GM19035 (cell line): ENCODE measurements around the gene PNRC1.
A peak's percentile ranks its signal among the peaks of the same experiment; 100 is the strongest.
"Not testable (repeated sequence)": the region's sequence is repeated elsewhere in the genome, so short reads cannot be mapped to it uniquely, and the experiment has no call there.

Experiments
- ATAC-seq: cut with Tn5 transposase; IDR thresholded peaks from one replicate; pipeline ENCODE4 v1.9.1; 2021; ENCODE audit not compliant: unreplicated experiment

Gene PNRC1

DNA sequence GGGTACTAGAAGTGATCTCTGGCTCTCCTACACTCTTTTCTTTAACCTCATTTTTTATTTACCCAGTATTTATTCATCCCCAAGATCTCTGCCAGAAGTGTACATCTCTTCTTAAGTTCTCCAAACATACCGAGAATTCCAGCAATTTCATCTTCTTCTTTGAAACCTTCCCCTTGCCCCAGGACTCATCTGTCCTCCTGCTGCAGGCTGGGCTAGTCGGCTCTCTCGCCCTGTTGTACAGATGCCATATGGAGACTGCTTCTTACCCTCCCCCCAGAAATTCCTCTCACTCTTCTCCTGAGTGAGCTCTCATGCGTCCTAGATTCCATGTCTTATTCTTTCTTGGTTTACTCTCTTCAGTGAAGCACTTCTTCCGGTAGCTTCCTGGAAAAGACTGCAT is 21.9 kb upstream of the PNRC1 start:
- ATAC-seq, result no peak

DNA sequence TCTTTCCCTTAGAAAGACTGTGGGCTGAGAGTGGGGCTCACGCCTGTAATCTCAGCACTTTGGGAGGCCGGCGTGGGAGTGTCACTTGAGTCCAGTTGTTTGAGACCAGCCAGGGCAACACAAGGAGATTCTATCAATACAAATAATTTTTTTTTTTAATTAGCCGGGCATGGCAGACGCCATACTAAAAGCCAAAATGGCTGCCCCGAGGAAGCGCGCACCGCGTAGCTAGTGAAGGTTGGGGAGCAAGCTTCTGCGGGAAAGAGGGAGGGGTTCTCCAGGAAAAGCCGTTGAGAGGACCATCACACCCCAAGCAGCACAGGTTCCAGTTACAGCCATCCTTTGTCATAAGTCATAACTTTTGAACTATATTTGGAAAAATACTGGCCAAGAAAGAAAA is 21.3 kb upstream of the PNRC1 start:
- no peak for ATAC-seq

DNA sequence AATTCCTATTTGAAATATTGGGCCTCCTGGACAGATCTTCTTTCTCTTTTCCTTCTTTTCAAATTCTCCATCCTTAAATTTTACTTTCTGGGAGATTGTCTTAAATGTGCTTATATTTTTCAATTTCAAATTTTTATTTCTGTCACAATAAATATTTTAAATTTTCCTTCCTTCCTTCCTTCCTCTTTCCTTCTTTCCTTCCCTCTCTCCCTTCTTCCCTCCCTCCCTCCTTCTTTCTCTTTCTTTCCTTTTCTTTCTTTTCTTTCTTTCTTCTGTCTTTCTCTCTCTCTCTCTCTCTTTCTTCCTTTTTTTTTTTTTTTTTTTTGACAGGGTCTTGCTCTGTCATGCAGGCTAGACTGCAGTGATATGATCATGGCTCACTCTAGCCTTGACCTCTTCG is 16.7 kb upstream of the PNRC1 start:
- no peak for ATAC-seq

DNA sequence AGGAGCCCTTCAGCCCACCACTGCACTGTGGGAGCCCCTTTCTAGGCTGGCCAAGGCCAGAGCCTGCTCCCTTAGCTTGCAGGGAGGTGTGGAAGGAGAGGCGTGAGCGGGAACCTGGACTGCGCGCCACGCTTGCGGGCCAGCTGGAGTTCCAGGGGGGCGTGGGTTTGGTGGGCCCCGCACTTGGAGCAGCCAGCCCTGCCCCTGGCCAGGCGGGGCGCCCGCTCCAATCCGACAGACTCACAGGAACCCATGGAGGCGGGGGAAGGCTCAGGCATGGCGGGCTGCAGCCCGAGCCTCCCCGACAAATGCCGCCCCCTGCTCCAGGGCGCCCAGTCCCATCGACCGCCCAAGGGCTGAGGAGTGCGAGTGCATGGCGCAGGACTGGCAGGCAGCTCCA is 15.6 kb upstream of the PNRC1 start:
- not testable (repeated sequence) for ATAC-seq

DNA sequence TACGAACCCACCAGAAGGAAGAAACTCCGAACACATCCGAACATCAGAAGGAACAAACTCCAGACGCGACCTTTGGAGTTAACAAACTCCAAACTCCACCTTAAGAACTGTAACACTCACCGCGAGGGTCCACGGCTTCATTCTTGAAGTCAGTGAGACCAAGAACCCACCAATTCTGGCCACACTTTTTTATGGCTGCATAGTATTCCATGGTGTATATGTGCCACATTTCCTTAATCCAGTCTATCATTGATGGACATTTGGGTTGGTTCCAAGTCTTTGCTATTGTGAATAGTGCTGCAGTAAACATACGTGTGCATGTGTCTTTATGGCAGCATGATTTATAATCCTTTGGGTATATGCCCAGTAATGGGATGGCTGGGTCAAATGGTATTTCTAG is 14.4 kb upstream of the PNRC1 start:
- ATAC-seq, result not testable (repeated sequence)

DNA sequence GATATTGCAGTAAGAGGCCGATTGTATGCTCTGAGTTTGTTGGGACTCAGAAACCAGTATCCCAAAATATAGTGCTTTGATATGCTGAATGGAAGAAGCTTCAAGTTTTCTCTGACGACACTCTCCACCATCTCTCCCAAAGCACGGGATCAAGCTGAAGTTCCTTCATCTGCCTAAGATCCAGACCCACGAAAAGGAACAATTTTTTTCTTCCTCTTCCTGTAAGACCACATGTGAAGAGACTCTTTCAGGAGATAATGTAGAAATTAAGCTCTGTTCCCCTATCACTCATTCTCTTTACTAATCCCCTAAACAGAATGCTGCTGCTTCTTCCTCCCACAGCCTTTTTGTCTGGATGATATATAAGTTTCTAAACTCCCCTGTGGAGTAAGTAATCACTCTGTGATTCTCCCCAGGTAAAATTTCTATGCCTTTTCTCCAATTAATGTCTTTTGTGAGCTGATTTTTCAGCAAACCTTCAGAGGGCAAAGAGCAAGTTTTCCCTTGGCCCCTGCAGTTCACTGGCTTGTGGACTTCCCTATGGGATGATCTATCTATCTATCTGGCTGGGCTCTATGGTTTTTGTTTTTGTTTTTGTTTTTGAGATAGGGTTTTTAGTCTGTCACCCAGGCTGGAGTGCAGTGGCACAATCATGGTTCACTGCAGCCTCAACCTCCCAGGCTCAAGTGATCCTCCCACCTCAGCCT is 13.5 kb upstream of the PNRC1 start:
- ATAC-seq, result no peak

DNA sequence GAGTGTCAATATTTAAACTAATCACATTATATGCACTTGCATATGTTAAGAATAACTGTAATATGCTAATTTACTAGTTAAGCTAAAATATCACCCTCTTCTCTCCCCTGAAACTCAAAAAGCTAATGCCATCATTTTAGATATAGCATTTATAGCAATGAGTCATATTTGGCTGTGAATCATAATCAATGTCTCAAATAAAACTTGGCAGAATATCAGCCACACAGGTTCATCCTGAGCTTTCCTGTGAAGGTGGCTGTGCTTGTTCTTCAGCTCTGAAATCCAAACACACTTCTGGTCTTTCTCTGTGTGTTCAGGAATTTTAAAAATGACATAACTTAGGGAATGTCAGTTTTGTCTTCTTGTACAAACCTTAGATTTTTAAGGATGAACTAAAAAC is 12.8 kb upstream of the PNRC1 start:
- no peak for ATAC-seq

DNA sequence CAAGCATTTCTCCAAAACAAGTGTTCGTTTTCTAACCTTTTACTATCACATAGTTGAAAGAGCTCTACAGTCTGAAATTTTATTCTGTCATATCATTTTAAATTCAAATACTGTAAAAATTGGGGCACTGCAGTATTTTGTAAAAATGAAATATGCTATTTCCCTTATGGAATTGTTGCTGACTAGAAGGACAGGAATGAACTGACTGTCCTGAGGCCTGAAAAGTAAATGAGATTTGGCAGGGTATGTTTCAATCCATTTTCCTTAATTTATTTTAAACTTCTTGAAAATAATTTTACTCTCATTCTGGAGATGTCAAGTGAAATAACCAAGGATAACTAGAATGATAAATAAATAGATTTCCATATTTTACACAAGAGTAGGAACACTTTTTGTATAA is 11.9 kb upstream of the PNRC1 start:
- no peak for ATAC-seq

DNA sequence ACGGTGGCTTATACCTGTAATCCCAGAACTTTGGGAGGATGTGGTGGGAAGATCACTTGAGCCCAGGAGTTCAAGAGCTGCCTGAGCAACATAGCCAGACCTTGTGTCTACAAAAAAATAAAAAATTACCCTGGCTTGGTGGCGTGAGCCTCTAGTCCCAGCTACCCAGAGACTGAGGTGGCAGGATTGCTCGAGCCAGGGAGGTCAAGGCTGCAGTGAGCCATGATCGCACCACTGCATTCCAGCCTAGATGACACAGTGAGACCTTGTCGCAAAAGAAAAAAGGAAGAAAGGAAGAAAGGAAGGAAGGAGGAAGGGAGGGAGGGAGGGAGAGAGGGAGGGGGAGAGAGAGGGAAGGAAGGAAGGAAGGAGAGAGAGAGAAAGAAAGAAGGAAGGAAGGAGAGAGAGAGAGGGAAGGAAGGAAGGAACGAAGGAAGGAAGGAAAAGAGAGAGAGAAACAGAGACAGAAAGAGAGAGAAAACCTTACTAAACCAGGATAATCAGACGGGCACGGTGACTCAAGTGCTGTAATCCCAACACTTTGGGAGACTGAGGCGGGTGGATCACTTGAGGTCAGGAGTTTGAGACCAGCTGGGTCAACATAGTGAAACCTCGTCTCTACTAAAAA is 10.9 kb upstream of the PNRC1 start:
- ATAC-seq, result no peak

DNA sequence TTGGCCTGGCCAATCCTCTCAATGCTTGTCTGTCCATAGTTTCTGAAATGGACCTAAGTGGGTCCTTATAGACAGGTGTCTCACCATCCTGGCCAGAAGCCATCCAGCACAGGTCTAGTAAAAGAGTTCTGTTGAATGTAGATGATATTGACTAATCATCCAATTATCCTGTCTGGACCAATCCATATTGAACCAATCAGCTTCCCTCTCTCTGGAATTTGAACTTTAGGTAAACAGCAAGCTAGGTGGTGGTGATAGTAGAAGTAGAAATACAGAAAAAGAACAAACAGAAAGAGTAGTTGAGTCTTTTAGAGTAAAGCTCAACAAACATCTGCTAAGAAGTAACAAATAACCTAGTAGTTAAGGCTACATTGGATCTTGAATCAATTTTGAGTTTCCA is 9.5 kb upstream of the PNRC1 start:
- no peak for ATAC-seq

DNA sequence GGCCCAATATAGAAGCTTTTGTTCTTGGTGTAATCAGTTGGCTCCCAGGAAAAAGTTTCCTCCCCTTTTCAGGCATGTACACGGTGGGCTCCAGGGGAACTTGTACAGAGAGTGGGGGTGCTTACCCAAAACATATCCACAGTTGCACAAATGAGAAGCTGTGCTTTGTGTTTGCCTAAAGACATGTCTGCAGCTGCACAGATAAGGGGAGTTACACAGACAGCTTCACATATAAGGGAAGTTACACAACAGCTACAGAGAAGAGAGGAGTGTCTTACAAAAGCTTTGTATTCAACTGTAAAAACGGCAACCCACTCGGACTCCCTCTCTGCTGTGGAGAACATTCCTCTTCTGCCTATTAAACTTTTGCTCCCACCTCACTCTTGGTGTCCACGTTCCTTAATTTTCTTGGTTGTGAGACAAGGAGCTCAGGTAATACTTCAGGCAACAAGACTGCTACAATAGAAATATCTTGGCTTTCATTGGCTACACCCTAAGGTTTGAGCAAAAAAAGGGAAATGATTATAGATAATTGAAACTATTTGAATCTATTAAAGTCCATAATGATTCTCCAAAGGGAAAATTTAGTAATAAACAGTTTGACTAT is 7.4 kb upstream of the PNRC1 start:
- ATAC-seq, result no peak

DNA sequence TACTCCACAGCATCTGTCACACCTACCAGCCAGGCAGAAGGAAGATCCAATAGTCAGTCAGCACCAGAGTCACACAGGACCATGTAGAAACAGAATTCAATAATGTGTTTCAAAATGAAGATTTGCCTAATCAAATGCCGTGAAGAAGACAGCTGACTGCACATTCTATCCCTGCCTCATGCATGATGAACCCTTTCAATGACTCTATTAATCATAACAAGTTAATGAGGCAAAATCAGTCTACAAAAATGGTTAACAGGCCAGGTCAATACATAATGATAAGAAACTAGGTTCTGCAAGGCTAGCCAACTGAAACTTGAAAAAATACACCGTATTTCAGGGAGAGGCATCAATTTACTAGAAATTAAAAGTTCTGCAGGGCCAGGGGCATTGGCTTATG is 6.7 kb upstream of the PNRC1 start:
- ATAC-seq, result no peak

DNA sequence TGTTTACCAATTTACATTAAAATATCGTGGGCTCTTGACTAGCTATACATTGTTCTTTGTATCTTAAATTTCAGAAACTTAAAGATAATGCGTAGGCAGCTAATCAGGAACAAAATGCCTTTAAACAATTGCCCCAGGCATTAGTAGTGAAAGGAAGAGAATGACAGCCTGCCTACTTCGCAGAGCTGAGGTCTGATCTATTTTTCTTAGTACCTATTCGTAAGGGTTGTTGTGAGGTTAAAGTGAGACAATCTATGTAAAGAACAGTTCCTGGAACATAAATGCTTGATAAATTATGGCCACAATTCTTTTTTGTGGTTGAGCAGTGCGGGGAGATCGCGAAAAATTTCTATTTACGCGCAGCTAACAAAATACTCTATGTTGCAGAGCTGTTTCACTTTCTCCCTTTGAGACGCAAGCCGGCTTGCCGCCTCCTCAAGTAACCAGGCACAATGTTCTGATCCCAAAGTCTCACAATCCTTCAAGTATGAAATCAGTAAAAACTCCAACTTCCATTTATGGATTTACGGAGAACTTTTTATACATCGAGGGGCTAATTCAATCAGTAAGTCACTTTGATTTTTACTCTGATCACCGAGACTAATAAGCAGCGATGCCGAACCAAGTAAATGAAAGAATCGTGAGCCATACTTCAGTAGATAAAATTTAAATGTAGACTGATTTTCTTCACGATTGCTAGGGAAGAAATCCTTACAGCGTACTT is 878 bp upstream of the PNRC1 start:
- ATAC-seq, result no peak

DNA sequence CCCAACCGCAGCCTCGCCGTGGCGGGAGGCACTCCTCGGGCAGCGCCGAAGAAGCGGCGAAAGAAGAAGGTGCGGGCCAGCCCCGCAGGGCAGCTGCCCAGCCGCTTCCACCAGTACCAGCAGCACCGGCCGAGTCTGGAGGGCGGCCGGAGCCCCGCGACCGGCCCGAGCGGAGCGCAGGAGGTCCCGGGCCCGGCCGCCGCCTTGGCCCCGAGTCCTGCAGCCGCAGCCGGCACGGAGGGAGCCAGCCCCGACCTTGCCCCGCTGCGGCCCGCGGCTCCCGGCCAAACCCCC is 525 bp downstream of the PNRC1 start:
- peak; percentile 16 for ATAC-seq

DNA sequence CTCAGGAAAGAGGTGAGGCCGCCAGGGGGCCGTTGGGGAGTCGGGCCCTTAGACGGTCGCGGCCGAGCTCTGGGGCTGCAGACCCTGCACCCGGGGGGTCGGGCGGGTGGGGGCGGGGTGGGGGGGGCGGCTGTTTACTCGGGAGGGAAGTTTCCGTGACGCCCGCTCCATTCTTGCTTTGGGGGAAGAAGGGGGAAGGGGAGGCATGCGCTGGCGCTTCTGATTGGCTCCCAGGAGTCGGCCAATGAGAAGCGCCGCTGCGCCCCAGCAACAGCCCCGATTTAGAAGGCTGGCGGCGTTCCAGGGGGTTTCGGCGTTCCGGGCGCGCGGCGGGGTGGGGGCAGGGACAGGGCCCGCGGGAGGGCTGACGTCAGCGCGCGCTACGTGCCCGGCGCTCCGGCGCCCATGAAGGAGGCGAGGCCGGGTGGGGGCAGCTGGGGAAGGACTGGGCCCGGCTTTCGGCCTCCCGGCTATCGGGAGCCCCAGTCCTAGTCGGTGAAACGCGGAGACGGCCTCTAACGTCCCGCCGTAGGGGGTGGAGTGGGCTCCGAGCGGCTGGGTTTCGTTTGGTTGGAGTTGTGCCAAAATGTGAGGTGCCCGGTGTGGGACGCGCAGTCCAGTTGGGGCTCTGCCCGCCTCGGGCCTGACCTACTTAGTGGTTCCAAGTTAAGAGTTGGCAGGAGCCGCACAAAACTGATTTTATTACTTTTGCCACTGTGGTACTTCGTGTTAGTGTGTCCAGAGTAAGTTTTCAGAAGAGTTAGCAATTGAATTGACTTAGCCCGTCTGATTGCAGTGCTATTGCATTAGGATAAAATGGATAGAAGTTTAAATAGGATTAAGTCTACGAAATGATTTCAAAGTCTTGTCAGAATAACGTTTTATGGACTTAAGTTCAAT is 1.1 kb downstream of the PNRC1 start:
- ATAC-seq, result peak; percentile 58

DNA sequence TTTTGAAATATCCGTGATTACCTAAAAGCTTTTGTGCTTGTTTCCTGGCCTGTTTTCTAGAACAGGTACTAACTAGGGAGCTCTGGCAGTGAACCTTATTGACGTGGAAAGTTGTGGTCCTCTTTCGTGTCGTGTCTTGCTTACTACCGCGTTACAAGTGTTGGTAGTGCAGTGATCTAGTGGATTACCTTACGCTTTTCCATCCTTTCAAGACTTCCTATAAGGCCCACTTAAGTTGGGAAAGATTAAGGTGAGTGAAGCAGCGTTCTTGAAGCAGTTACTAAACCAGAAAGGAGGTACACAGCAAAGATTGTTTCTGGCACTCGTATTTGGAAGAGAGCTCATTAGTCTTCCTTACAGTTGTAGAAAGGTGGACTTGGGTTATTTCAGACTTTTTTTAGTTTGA is 1.9 kb downstream of the PNRC1 start:
- ATAC-seq, result no peak

DNA sequence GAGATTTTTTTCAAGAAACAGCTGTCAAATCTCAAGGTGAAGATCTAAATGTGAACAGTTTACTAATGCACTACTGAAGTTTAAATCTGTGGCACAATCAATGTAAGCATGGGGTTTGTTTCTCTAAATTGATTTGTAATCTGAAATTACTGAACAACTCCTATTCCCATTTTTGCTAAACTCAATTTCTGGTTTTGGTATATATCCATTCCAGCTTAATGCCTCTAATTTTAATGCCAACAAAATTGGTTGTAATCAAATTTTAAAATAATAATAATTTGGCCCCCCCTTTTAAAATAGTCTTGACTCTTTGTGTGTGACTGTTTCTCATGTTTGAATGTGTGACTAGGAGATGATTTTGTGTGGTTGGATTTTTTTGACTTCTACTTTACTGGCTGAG is 4.0 kb downstream of the PNRC1 start:
- no peak for ATAC-seq

DNA sequence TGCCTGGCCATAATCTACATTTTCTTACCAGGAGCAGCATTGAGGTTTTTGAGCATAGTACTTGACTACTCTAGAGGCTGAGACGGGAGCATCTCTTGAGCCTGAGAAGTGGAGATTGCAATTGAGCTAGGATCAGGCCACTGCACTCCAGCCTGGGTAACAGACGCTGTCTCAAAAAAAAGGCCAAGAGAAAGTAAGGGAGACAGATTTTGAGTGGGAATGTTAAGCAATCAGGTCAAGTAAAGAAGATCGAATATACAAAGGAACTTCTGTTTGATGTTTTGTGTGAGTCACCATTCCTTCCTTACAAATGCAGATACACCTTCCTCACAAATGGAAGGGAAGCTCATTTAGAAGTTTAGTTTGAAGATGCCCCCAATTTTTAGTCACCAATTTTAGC is 4.4 kb downstream of the PNRC1 start:
- no peak for ATAC-seq

DNA sequence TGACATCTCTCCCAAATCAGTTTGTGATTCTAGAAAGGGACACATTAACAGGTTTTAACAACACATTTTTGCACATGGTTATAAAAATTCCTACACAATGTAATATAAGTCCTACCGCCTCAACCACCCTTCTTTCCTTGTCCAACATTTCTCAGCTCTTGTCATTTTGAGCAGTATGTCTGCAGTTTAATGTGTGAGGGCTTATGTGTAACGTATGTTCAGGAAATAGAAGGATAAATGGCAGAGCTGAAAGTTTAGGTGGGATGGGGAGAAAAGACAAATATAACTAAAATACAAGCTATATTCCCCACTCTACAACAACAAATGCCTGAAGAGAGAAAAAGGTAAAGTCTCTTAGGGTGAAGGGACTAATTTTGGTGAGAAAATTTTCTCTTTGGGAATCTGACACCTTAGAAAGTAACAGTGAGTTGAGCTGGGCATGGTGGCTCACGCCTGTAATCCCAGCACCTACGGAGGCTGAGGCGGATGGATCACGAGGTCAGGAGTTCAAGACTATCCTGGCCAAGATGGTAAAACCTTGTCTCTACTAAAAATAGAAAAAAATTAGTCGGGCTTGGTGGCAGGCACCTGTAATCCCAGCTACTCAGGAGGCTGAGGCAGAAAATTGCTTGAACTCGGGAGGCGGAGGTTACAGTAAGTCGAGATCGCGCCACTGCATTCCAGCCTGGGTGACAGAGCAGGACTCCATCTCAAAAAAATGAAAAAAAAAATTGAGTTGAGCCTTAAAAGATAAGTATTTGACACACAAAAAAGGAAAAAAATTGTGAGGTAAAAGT is 5.1 kb downstream of the PNRC1 start:
- no peak for ATAC-seq

DNA sequence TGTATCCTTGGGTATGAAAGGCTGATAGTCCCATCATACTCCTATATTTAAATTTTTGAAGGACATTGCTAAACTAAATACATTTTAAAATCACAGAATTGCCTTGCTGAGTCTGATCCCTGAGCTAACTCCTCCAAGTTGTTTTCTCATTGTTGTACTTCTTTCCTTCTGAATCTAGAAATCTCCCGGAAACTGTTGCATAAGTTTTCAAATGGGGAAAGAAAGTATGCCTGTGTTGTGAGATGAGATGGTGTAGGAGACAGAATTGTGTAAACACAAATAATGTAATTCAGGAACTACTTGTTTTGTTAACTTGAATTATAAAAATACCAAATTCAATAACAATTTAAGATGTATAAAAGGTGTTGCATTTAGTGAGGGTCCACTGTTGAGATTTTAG is 7.3 kb downstream of the PNRC1 start:
- no peak for ATAC-seq
